ENCODE results near the gene MAP7D2. TPM values are rescaled to one million over a fixed set of nuclear protein-coding genes. Genes with fewer than 3 reads are reported as not detected.

Gene MAP7D2
- total RNA-seq, 1 experiment from 2014 or later, result 4.0 TPM

DNA sequence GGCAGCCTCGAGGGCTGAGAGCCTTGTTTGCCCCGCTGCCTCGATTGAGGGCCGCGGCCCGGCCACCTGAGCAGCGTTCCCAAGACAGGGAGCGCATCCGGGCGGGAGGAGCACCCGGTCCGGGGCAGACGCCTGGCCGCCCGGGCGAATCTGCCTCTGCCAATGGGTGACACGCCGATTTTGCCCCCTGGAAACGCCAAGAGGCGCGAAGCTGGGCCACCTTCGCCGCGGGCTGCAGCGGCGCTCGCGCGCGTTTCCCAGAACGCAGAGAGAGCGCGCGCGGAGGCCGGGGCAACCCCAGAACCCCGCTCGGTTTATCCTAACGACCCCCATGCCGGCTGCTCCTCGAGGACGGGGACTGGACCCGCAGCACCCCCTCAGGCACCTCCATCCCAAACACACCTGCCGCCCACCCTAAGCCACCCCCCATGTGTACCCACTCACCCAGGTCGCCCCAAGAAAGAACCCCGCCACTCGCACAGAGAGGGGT lies 575 bp downstream of the MAP7D2 start:
- H3K9me3 Mint-ChIP-seq (ENCODE audit: low read depth, unreplicated experiment), result no peaks in the 10 kb centered on the region
- intact Hi-C loops (cut with micrococcal nuclease; ENCODE audit: unreplicated experiment), result loop anchor here (5.0 kb wide), 1 partner anchor 209 kb away; no protein-coding TSS in a partner anchor
- BruUV-seq (replicated peaks), result no TSS peak
- no peak overlapping the region for H3K27ac Mint-ChIP-seq (ENCODE audit: unreplicated experiment)
- peaks cover 12% of the 10 kb centered on the region for H3K36me3 Mint-ChIP-seq (ENCODE audit: insufficient read depth, unreplicated experiment)
- CTCF ChIA-PET, result no interaction called here
- H3K27me3 Mint-ChIP-seq (ENCODE audit: unreplicated experiment), result no peaks in the 10 kb centered on the region
- peak; percentile 13 for DNase-seq
- peak overlapping the region; percentile 73 for H3K4me3 Mint-ChIP-seq (ENCODE audit: low read depth, unreplicated experiment)
- no peak for TF ChIP-seq CTCF (IDR thresholded peaks at IDR 0.05; ENCODE audit: unreplicated experiment)
- H3K4me1 Mint-ChIP-seq (ENCODE audit: low read depth, unreplicated experiment), result peaks cover 25% of the 10 kb centered on the region

- intact Hi-C loops (cut with micrococcal nuclease; ENCODE audit: unreplicated experiment), result no loop called here
- H3K4me1 Mint-ChIP-seq (ENCODE audit: low read depth, unreplicated experiment), result peaks cover 8% of the 10 kb centered on the region
These were observed 4.5 kb downstream of the MAP7D2 start for GRCh38 chrX:20112022-20112774.

GRCh38 chrX:20111271-20111670 lies 5.4 kb downstream of the MAP7D2 start:
- TF ChIP-seq CTCF (IDR thresholded peaks at IDR 0.05; ENCODE audit: unreplicated experiment), result no peak
- no TSS peak for BruUV-seq (replicated peaks)
- no peak overlapping the region for H3K4me3 Mint-ChIP-seq (ENCODE audit: low read depth, unreplicated experiment)
- no peaks in the 10 kb centered on the region for H3K9me3 Mint-ChIP-seq (ENCODE audit: low read depth, unreplicated experiment)
- intact Hi-C loops (cut with micrococcal nuclease; ENCODE audit: unreplicated experiment), result no loop called here
- CTCF ChIA-PET, result no interaction called here
- peaks cover 5% of the 10 kb centered on the region for H3K36me3 Mint-ChIP-seq (ENCODE audit: insufficient read depth, unreplicated experiment)
- no peaks in the 10 kb centered on the region for H3K27me3 Mint-ChIP-seq (ENCODE audit: unreplicated experiment)
- DNase-seq, result no peak
- peaks cover 8% of the 10 kb centered on the region for H3K4me1 Mint-ChIP-seq (ENCODE audit: low read depth, unreplicated experiment)
- no peak overlapping the region for H3K27ac Mint-ChIP-seq (ENCODE audit: unreplicated experiment)

More at GRCh38 chrX:20112022-20112774, 4.5 kb downstream of the MAP7D2 start:
- Mint-ChIP-seq H3K9me3 (ENCODE audit: low read depth, unreplicated experiment) (no peaks in the 10 kb centered on the region), H3K27me3 (ENCODE audit: unreplicated experiment) (no peaks in the 10 kb centered on the region), H3K27ac (ENCODE audit: unreplicated experiment) (no peak overlapping the region), H3K4me3 (ENCODE audit: low read depth, unreplicated experiment) (no peak overlapping the region), H3K36me3 (ENCODE audit: insufficient read depth, unreplicated experiment) (peaks cover 7% of the 10 kb centered on the region)
- no peak for DNase-seq
- TF ChIP-seq CTCF (IDR thresholded peaks at IDR 0.05; ENCODE audit: unreplicated experiment), result no peak
- no TSS peak for BruUV-seq (replicated peaks)
- CTCF ChIA-PET, result no interaction called here

- H3K9me3 Mint-ChIP-seq (ENCODE audit: low read depth, unreplicated experiment), result no peaks in the 10 kb centered on the region
- TF ChIP-seq CTCF (IDR thresholded peaks at IDR 0.05; ENCODE audit: unreplicated experiment), result no peak
These were observed 14.6 kb downstream of the MAP7D2 start for GRCh38 chrX:20101934-20102581.

More at GRCh38 chrX:20101934-20102581, 14.6 kb downstream of the MAP7D2 start:
- no TSS peak for BruUV-seq (replicated peaks)
- CTCF ChIA-PET, result no interaction called here
- Mint-ChIP-seq H3K36me3 (ENCODE audit: insufficient read depth, unreplicated experiment) (no peaks in the 10 kb centered on the region), H3K4me1 (ENCODE audit: low read depth, unreplicated experiment) (peaks cover 9% of the 10 kb centered on the region), H3K4me3 (ENCODE audit: low read depth, unreplicated experiment) (no peak overlapping the region), H3K27me3 (ENCODE audit: unreplicated experiment) (no peaks in the 10 kb centered on the region), H3K27ac (ENCODE audit: unreplicated experiment) (no peak overlapping the region)
- intact Hi-C loops (cut with micrococcal nuclease; ENCODE audit: unreplicated experiment), result no loop called here
- no peak for DNase-seq

Measured in Calu3 (cell line).